ENCODE measurements around the gene INHBE. TPM values are rescaled to one million over a fixed set of nuclear protein-coding genes. Genes with fewer than 3 reads are reported as not detected.

Gene INHBE
- total RNA-seq, 1 donor from 2014 or later: not detected

DNA sequence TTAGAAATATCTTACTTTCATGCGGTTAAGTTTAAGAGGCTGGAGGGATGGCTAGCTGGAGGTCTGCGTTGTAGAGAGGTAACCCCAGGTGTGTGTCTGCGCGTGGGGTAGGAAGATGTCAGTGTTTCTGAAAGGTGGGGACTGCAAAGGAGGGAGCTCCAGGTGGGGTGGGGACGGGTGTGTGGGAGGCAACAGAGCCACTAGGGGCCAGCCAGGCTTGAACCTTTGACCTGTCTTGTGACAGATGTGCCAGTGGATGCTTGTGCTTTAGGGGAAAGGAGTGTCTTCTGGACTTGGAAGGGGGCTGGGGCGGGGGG lies 5.3 kb downstream of the INHBE start:
- DNase-seq: no peak
- peak overlapping the region; percentile 88 for H3K27ac ChIP-seq (replicated peaks)
- no peak for TF ChIP-seq CTCF (IDR thresholded peaks at IDR 0.05; ENCODE audit: borderline replicate concordance)
- peaks cover 22% of the 10 kb centered on the region for H3K27me3 ChIP-seq (ENCODE audit: low read depth)
- peaks cover 44% of the 10 kb centered on the region for H3K4me1 ChIP-seq
- H3K4me3 ChIP-seq: peak overlapping the region; percentile 80
- no peaks in the 10 kb centered on the region for H3K9me3 ChIP-seq (replicated peaks)
- no peaks in the 10 kb centered on the region for H3K36me3 ChIP-seq
- intact Hi-C loops (cut with micrococcal nuclease): no loop called here

DNA sequence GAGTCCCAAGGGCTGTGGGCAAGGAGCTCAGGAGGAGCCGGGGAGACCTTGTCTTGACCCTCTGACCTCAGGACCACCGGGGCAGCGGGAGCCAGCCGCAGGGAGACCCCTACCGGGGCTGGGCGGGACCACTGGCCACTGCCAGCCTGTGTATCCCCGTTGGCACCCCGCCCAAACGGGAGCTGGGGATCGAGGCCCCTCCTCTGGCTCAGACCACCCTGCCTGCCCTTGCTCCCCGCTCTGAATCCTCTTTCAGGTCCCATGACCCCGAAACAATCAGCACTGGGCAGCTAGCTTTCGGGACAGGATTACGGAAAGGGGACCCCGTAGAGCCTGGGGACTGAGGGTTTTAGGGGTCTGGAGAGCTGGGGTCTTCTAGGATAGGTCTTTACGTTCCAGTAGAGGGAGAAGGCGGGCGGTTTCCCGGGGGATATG lies 5.8 kb downstream of the INHBE start:
- Histone ChIP-seq H3K36me3 (no peaks in the 10 kb centered on the region), H3K27me3 (ENCODE audit: low read depth) (peaks cover 26% of the 10 kb centered on the region), H3K4me1 (peaks cover 44% of the 10 kb centered on the region), H3K9me3 (replicated peaks) (no peaks in the 10 kb centered on the region), H3K4me3 (peak overlapping the region; percentile 80), H3K27ac (replicated peaks) (peak overlapping the region; percentile 18)
- DNase-seq: no peak
- intact Hi-C loops (cut with micrococcal nuclease): no loop called here
- TF ChIP-seq CTCF (IDR thresholded peaks at IDR 0.05; ENCODE audit: borderline replicate concordance): no peak

- no peak for TF ChIP-seq CTCF (IDR thresholded peaks at IDR 0.05; ENCODE audit: borderline replicate concordance)
Measured at GRCh38 chr12:57461276-57461916, 6.3 kb downstream of the INHBE start.

GRCh38 chr12:57461917-57462250 lies 6.8 kb downstream of the INHBE start:
- Histone ChIP-seq H3K27ac (replicated peaks) (peak overlapping the region; percentile 78), H3K4me1 (peaks cover 44% of the 10 kb centered on the region), H3K27me3 (ENCODE audit: low read depth) (peaks cover 28% of the 10 kb centered on the region), H3K4me3 (peak overlapping the region; percentile 80), H3K9me3 (replicated peaks) (no peaks in the 10 kb centered on the region), H3K36me3 (no peaks in the 10 kb centered on the region)
- no peak for TF ChIP-seq CTCF (IDR thresholded peaks at IDR 0.05; ENCODE audit: borderline replicate concordance)
- no peak for DNase-seq
- intact Hi-C loops (cut with micrococcal nuclease): no loop called here

More at GRCh38 chr12:57461276-57461916, 6.3 kb downstream of the INHBE start:
- H3K4me3 ChIP-seq: peak overlapping the region; percentile 80
- H3K4me1 ChIP-seq: peaks cover 44% of the 10 kb centered on the region
- DNase-seq: peak; percentile 74
- peak overlapping the region; percentile 78 for H3K27ac ChIP-seq (replicated peaks)
- H3K9me3 ChIP-seq (replicated peaks): no peaks in the 10 kb centered on the region
- peaks cover 27% of the 10 kb centered on the region for H3K27me3 ChIP-seq (ENCODE audit: low read depth)
- H3K36me3 ChIP-seq: no peaks in the 10 kb centered on the region
- intact Hi-C loops (cut with micrococcal nuclease): no loop called here

GRCh38 chr12:57462251-57462911 lies 7.3 kb downstream of the INHBE start:
- Histone ChIP-seq H3K9me3 (replicated peaks) (no peaks in the 10 kb centered on the region), H3K36me3 (no peaks in the 10 kb centered on the region), H3K4me1 (peaks cover 44% of the 10 kb centered on the region), H3K27ac (replicated peaks) (peak overlapping the region; percentile 78), H3K4me3 (peak overlapping the region; percentile 80), H3K27me3 (ENCODE audit: low read depth) (peaks cover 33% of the 10 kb centered on the region)
- intact Hi-C loops (cut with micrococcal nuclease): no loop called here
- DNase-seq: peak; percentile 81
- peak; percentile 95 for TF ChIP-seq CTCF (IDR thresholded peaks at IDR 0.05; ENCODE audit: borderline replicate concordance)

Measured in left ventricle myocardium inferior (tissue), 1 donor.